Prostate gland (tissue), 2 donors: Measurements from ENCODE around the gene TMEM181.
"Not testable (repeated sequence)": the region's sequence is repeated elsewhere in the genome, so short reads cannot be mapped to it uniquely, and the experiment has no call there.

Experiments used
- POLR2A ChIP-seq: fragments of 450-650 bp; IDR thresholded peaks from one replicate; pipeline ENCODE4 v1.6.1; 2016; ENCODE audit warnings: antibody characterized with exemption, mild to moderate bottlenecking
- TF ChIP-seq, protein P1 (sequence below), 4 experiments: fragments of 200-600 bp in 2 of 4; fragments of 450-650 bp in 2 of 4; sonication (generic) in 2 of 4; IDR thresholded peaks; 1 replicate in 3 of 4; 2 replicates in 1 of 4; pipeline ENCODE4 v1.5.1; 2016 to 2019; ENCODE audit warnings: antibody characterized with exemption in 4 of 4, mild to moderate bottlenecking in 2 of 4, moderate library complexity in 2 of 4

GRCh38 chr6:158557110-158557509 is 2.8 kb upstream of the TMEM181 start:
- TF ChIP-seq, protein P1, sequence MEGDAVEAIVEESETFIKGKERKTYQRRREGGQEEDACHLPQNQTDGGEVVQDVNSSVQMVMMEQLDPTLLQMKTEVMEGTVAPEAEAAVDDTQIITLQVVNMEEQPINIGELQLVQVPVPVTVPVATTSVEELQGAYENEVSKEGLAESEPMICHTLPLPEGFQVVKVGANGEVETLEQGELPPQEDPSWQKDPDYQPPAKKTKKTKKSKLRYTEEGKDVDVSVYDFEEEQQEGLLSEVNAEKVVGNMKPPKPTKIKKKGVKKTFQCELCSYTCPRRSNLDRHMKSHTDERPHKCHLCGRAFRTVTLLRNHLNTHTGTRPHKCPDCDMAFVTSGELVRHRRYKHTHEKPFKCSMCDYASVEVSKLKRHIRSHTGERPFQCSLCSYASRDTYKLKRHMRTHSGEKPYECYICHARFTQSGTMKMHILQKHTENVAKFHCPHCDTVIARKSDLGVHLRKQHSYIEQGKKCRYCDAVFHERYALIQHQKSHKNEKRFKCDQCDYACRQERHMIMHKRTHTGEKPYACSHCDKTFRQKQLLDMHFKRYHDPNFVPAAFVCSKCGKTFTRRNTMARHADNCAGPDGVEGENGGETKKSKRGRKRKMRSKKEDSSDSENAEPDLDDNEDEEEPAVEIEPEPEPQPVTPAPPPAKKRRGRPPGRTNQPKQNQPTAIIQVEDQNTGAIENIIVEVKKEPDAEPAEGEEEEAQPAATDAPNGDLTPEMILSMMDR (IDR thresholded peaks at IDR 0.05): not testable (repeated sequence)
- not testable (repeated sequence) for TF ChIP-seq POLR2A
